OCI-LY1 (cell line): Measurements from ENCODE around the gene MLANA.

Experiments used
- H2AFZ ChIP-seq: fragments of 200-600 bp; sonication (generic), shearing (Covaris generic); 2 replicates; pipeline ENCODE4 v1.6.0; 2014; ENCODE audit warnings: antibody characterized with exemption, mild to moderate bottlenecking, low read length
- H3F3A ChIP-seq: fragments of 200-600 bp; sonication (generic), shearing (Covaris generic); 2 replicates; pipeline ENCODE4 v1.6.0; 2014; ENCODE audit warnings: mild to moderate bottlenecking, antibody characterized with exemption, low read length, moderate library complexity; ENCODE audit not compliant: insufficient read depth
- H3K27ac ChIP-seq: fragments of 200-600 bp; sonication (generic); 2 replicates; pipeline ENCODE4 v1.5.1; 2014; ENCODE audit warnings: low read length, mixed run types, mild to moderate bottlenecking, low read depth; ENCODE audit not compliant: poor library complexity, severe bottlenecking
- H3K27me3 ChIP-seq: fragments of 200-600 bp; sonication (generic); 2 replicates; pipeline ENCODE4 v1.6.0; 2014; ENCODE audit warnings: antibody characterized with exemption, mild to moderate bottlenecking, low read length, moderate library complexity; ENCODE audit not compliant: insufficient read depth
- H3K36me3 ChIP-seq: fragments of 200-600 bp; sonication (generic); 2 replicates; pipeline ENCODE4 v1.6.1; 2014; ENCODE audit warnings: mild to moderate bottlenecking, antibody characterized with exemption, low read length, moderate library complexity, mixed read lengths; ENCODE audit not compliant: insufficient read depth
- H3K4me1 ChIP-seq: fragments of 200-600 bp; sonication (generic); 2 replicates; pipeline ENCODE4 v1.5.1; 2014; ENCODE audit warnings: mild to moderate bottlenecking, low read length, moderate library complexity; ENCODE audit not compliant: insufficient read depth, severe bottlenecking
- H3K4me2 ChIP-seq: fragments of 200-600 bp; sonication (generic), shearing (Covaris generic); 2 replicates; pipeline ENCODE4 v1.6.1; 2014; ENCODE audit warnings: low read length
- H3K4me3 ChIP-seq: fragments of 200-600 bp; sonication (generic); 2 replicates; pipeline ENCODE4 v1.5.1; 2014; ENCODE audit warnings: low read length, low read depth, mild to moderate bottlenecking, mixed read lengths; ENCODE audit not compliant: poor library complexity, severe bottlenecking
- H3K79me2 ChIP-seq: fragments of 200-600 bp; shearing (Covaris generic); 2 replicates; pipeline ENCODE4 v1.6.1; 2016; ENCODE audit warnings: mixed run types, low read length, mixed read lengths; ENCODE audit not compliant: insufficient read depth
- H3K9ac ChIP-seq: fragments of 200-600 bp; sonication (generic), shearing (Covaris generic); 2 replicates; pipeline ENCODE4 v1.6.1; 2014; ENCODE audit warnings: mild to moderate bottlenecking, low read length, mixed read lengths
- H3K9me2 ChIP-seq: fragments of 200-600 bp; sonication (generic), shearing (Covaris generic); 2 replicates; pipeline ENCODE4 v1.6.1; 2014; ENCODE audit warnings: low read depth, mild to moderate bottlenecking, low read length, mixed read lengths
- H3K9me3 ChIP-seq: fragments of 200-600 bp; shearing (Covaris generic); 2 replicates; pipeline ENCODE4 v1.6.1; 2014; ENCODE audit warnings: low read length, mixed read lengths
- H4K20me1 ChIP-seq: fragments of 200-600 bp; sonication (generic), shearing (Covaris generic); 2 replicates; pipeline ENCODE4 v1.6.0; 2016; ENCODE audit warnings: mild to moderate bottlenecking, low read length; ENCODE audit not compliant: insufficient read depth
- CTCF ChIP-seq: fragments of 200-600 bp; sonication (generic), shearing (Covaris generic); IDR thresholded peaks from 2 replicates; pipeline ENCODE4 v1.5.1; 2017; ENCODE audit warnings: mild to moderate bottlenecking, antibody characterized with exemption, low read length, moderate library complexity, mixed read lengths
- EZH2 ChIP-seq: fragments of 200-600 bp; sonication (generic), shearing (Covaris generic); IDR thresholded peaks from 2 replicates; pipeline ENCODE4 v1.8.0; 2017; ENCODE audit warnings: borderline replicate concordance, mixed run types, mild to moderate bottlenecking, antibody characterized with exemption, low read length, moderate library complexity, mixed read lengths

The MLANA gene

GRCh38 chr9:5884191-5884590 lies 6.5 kb upstream of the MLANA start:
- no peak overlapping the region for H2AFZ ChIP-seq
- no peaks in the 10 kb centered on the region for H3K9me2 ChIP-seq
- no peak overlapping the region for H3K4me2 ChIP-seq
- H3K27me3 ChIP-seq, result no peaks in the 10 kb centered on the region
- H3K36me3 ChIP-seq, result no peaks in the 10 kb centered on the region
- H3K27ac ChIP-seq, result no peak overlapping the region
- H3F3A ChIP-seq, result no peaks in the 10 kb centered on the region
- H4K20me1 ChIP-seq, result no peaks in the 10 kb centered on the region
- no peaks in the 10 kb centered on the region for H3K4me1 ChIP-seq
- H3K9me3 ChIP-seq, result no peaks in the 10 kb centered on the region
- no peaks in the 10 kb centered on the region for H3K79me2 ChIP-seq
- no peak overlapping the region for H3K9ac ChIP-seq
- no peak overlapping the region for H3K4me3 ChIP-seq
- TF ChIP-seq CTCF (no peak), EZH2 (no peak)

GRCh38 chr9:5886114-5886939 lies 4.4 kb upstream of the MLANA start:
- no peaks in the 10 kb centered on the region for H3K4me1 ChIP-seq
- no peaks in the 10 kb centered on the region for H3K79me2 ChIP-seq
- H3K4me2 ChIP-seq, result no peak overlapping the region
- H3F3A ChIP-seq, result no peaks in the 10 kb centered on the region
- H4K20me1 ChIP-seq, result no peaks in the 10 kb centered on the region
- no peaks in the 10 kb centered on the region for H3K9me3 ChIP-seq
- no peak overlapping the region for H3K9ac ChIP-seq
- no peaks in the 10 kb centered on the region for H3K9me2 ChIP-seq
- no peaks in the 10 kb centered on the region for H3K36me3 ChIP-seq
- H2AFZ ChIP-seq, result no peak overlapping the region
- H3K4me3 ChIP-seq, result no peak overlapping the region
- peak; percentile 98 for TF ChIP-seq CTCF
- no peak for TF ChIP-seq EZH2
- H3K27ac ChIP-seq, result no peak overlapping the region
- H3K27me3 ChIP-seq, result no peaks in the 10 kb centered on the region

- Histone ChIP-seq H3K9me3 (no peaks in the 10 kb centered on the region), H3K27me3 (no peaks in the 10 kb centered on the region), H3K36me3 (no peaks in the 10 kb centered on the region), H3K9me2 (no peaks in the 10 kb centered on the region), H3K4me2 (no peak overlapping the region), H2AFZ (no peak overlapping the region), H3K27ac (no peak overlapping the region), H3F3A (no peaks in the 10 kb centered on the region), H3K4me3 (no peak overlapping the region), H3K79me2 (no peaks in the 10 kb centered on the region), H3K9ac (no peak overlapping the region), H4K20me1 (no peaks in the 10 kb centered on the region), H3K4me1 (no peaks in the 10 kb centered on the region)
- TF ChIP-seq EZH2 (no peak), CTCF (no peak)
These were observed 1.9 kb downstream of the MLANA start for GRCh38 chr9:5892456-5893133.
